GM20000 (cell line): ENCODE data around the gene PDCD1.

Experiments used
- DNase-seq: peaks from one replicate; pipeline ENCODE4 v3.0.0; 2012; ENCODE audit warnings: low spot score
- CTCF ChIP-seq: IDR thresholded peaks from 2 replicates; pipeline ENCODE4 v1.5.1; 2012; ENCODE audit warnings: mild to moderate bottlenecking, control low read depth; ENCODE audit errors: extremely low read depth, missing control alignments

PDCD1 gene

GRCh38 chr2:241897231-241897916, 38.7 kb upstream of the PDCD1 start:
- no peak for DNase-seq

GRCh38 chr2:241896746-241897201, 38.1 kb upstream of the PDCD1 start:
- no peak for DNase-seq

More at GRCh38 chr2:241897231-241897916, 38.7 kb upstream of the PDCD1 start:
- no peak for TF ChIP-seq CTCF

GRCh38 chr2:241895712-241896641, 37.3 kb upstream of the PDCD1 start:
- TF ChIP-seq CTCF, result no peak
- no peak for DNase-seq

More at GRCh38 chr2:241896746-241897201, 38.1 kb upstream of the PDCD1 start:
- TF ChIP-seq CTCF, result no peak

- no peak for TF ChIP-seq CTCF
- no peak for DNase-seq
Observed at GRCh38 chr2:241895427-241895711, 36.7 kb upstream of the PDCD1 start.

- TF ChIP-seq CTCF, result no peak
- DNase-seq, result no peak
Observed at GRCh38 chr2:241894681-241895426, 36.2 kb upstream of the PDCD1 start.

GRCh38 chr2:241894056-241894641, 35.5 kb upstream of the PDCD1 start:
- no peak for TF ChIP-seq CTCF
- DNase-seq, result no peak
